Mammary epithelial cell (primary cell): ENCODE measurements around the gene PLXNA2.

Experiments used
- CTCF ChIP-seq, 2 donors: IDR thresholded peaks in 1 of 2; conservative IDR thresholded peaks in 1 of 2; 2 replicates each; pipeline ENCODE4 v1.5.1; 2011 to 2012; ENCODE audit warnings: inconsistent platforms in 2 of 2, low read length in 2 of 2, mild to moderate bottlenecking in 2 of 2, control low read depth in 1 of 2, low read depth in 1 of 2; ENCODE audit not compliant: insufficient read depth in 1 of 2; ENCODE audit errors: extremely low read depth in 1 of 2
- EZH2 ChIP-seq: IDR thresholded peaks from 2 replicates; pipeline ENCODE4 v1.6.1; 2012; ENCODE audit warnings: low read length, inconsistent platforms, borderline replicate concordance

DNA sequence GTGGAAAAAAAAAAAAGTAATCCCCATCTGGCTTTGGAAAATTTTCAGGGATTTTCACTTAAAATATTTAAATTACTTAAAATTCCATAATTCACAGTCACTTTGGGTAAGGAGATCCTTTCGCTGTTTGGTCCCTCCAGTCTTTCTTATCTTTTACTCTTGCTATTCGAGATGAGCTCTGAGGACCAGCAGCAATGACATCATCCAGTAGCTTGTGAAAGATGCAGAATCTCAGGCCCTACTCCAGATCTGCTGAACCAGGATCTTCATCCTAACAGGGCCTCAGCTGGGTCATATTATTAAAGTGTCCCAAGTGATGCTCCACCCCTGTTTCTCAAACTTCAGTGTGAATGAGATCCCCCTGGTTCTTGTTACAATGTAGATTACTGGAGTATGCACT lies 46.9 kb upstream of the PLXNA2 start:
- TF ChIP-seq CTCF (conservative IDR thresholded peaks at IDR 0.05 in 1 of 2, IDR thresholded peaks at IDR 0.05 in 1 of 2; ENCODE audit: extremely low read depth in 1 of 2, insufficient read depth in 1 of 2, low read depth in 1 of 2, low read length in 2 of 2), result no peak
- no peak for TF ChIP-seq EZH2
